ENCODE results near the gene CBX4. TPM values are rescaled to one million over a fixed set of nuclear protein-coding genes. Genes with fewer than 3 reads are reported as not detected.

Gene CBX4
- total and polyA plus RNA-seq, 2 of the 13 experiments (the other 11 are each of a cell fraction or from before 2014, with no cell fraction given): 25.8 to 50.8 TPM

DNA sequence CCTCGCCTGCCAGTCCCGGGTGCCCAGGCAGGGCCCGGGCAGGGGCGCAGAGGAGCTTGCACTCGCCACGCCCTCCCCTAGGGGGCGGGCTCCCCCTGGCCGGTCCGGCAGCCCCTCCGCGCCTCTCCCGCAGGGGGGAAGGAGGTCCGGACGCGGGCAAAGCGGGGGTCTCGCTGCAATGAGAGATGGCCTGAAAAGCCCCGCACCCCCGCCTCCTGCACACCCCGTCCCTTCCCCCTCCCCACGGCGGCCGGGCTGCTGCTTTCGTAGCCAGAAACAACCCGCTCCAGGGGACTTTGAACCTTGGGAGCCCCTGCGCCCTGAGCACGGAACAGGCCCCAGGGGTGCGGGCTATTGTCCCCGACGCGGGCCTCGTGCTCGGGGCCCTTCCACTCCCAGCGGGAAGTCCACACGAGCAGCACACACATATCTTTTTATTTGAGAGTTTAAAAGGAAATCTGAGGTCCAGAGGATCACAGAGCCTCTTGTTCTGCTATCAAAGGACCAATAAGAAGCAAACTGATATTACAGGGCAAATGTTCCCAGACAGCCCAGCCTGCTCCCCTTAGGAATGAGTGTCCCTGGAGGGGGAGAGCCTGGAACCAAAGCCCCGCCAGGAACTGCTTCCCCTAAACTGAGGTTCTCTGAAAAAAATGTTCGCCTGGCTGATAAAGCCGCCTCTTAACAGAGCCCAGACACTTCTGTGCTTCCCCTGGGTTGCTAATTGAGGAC, 5.8 kb upstream of the CBX4 start (continued):
- no peak for TF ChIP-seq EED (CRISPR knock-in tag; IDR thresholded peaks at IDR 0.05)
- TF ChIP-seq, protein P1, sequence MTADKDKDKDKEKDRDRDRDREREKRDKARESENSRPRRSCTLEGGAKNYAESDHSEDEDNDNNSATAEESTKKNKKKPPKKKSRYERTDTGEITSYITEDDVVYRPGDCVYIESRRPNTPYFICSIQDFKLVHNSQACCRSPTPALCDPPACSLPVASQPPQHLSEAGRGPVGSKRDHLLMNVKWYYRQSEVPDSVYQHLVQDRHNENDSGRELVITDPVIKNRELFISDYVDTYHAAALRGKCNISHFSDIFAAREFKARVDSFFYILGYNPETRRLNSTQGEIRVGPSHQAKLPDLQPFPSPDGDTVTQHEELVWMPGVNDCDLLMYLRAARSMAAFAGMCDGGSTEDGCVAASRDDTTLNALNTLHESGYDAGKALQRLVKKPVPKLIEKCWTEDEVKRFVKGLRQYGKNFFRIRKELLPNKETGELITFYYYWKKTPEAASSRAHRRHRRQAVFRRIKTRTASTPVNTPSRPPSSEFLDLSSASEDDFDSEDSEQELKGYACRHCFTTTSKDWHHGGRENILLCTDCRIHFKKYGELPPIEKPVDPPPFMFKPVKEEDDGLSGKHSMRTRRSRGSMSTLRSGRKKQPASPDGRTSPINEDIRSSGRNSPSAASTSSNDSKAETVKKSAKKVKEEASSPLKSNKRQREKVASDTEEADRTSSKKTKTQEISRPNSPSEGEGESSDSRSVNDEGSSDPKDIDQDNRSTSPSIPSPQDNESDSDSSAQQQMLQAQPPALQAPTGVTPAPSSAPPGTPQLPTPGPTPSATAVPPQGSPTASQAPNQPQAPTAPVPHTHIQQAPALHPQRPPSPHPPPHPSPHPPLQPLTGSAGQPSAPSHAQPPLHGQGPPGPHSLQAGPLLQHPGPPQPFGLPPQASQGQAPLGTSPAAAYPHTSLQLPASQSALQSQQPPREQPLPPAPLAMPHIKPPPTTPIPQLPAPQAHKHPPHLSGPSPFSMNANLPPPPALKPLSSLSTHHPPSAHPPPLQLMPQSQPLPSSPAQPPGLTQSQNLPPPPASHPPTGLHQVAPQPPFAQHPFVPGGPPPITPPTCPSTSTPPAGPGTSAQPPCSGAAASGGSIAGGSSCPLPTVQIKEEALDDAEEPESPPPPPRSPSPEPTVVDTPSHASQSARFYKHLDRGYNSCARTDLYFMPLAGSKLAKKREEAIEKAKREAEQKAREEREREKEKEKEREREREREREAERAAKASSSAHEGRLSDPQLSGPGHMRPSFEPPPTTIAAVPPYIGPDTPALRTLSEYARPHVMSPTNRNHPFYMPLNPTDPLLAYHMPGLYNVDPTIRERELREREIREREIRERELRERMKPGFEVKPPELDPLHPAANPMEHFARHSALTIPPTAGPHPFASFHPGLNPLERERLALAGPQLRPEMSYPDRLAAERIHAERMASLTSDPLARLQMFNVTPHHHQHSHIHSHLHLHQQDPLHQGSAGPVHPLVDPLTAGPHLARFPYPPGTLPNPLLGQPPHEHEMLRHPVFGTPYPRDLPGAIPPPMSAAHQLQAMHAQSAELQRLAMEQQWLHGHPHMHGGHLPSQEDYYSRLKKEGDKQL (CRISPR knock-in tag; IDR thresholded peaks at IDR 0.05; ENCODE audit: low read depth): no peak
- peak; percentile 31; the same call in 1 of the 2 replicates for TF ChIP-seq BHLHE40 (IDR thresholded peaks at IDR 0.05; ENCODE audit: low read length)
- TF ChIP-seq PHF21A (CRISPR knock-in tag; IDR thresholded peaks at IDR 0.05): peak; percentile 83
- peak; percentile 70 for TF ChIP-seq ZNF264 (CRISPR knock-in tag; IDR thresholded peaks at IDR 0.05)
- TF ChIP-seq ZNF589 (CRISPR knock-in tag; conservative IDR thresholded peaks at IDR 0.05): peak; percentile 62; the same call in 1 of the 2 replicates
- no peak for TF ChIP-seq SUZ12 (IDR thresholded peaks at IDR 0.05; ENCODE audit: low read depth, low read length)
- TF ChIP-seq ZNF225 (CRISPR knock-in tag; IDR thresholded peaks at IDR 0.05): peak; percentile 21; the same call in 1 of the 2 replicates
- TF ChIP-seq, protein P2, sequence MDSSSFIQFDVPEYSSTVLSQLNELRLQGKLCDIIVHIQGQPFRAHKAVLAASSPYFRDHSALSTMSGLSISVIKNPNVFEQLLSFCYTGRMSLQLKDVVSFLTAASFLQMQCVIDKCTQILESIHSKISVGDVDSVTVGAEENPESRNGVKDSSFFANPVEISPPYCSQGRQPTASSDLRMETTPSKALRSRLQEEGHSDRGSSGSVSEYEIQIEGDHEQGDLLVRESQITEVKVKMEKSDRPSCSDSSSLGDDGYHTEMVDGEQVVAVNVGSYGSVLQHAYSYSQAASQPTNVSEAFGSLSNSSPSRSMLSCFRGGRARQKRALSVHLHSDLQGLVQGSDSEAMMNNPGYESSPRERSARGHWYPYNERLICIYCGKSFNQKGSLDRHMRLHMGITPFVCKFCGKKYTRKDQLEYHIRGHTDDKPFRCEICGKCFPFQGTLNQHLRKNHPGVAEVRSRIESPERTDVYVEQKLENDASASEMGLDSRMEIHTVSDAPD (CRISPR knock-in tag; IDR thresholded peaks at IDR 0.05): no peak
- TF ChIP-seq, protein P3, sequence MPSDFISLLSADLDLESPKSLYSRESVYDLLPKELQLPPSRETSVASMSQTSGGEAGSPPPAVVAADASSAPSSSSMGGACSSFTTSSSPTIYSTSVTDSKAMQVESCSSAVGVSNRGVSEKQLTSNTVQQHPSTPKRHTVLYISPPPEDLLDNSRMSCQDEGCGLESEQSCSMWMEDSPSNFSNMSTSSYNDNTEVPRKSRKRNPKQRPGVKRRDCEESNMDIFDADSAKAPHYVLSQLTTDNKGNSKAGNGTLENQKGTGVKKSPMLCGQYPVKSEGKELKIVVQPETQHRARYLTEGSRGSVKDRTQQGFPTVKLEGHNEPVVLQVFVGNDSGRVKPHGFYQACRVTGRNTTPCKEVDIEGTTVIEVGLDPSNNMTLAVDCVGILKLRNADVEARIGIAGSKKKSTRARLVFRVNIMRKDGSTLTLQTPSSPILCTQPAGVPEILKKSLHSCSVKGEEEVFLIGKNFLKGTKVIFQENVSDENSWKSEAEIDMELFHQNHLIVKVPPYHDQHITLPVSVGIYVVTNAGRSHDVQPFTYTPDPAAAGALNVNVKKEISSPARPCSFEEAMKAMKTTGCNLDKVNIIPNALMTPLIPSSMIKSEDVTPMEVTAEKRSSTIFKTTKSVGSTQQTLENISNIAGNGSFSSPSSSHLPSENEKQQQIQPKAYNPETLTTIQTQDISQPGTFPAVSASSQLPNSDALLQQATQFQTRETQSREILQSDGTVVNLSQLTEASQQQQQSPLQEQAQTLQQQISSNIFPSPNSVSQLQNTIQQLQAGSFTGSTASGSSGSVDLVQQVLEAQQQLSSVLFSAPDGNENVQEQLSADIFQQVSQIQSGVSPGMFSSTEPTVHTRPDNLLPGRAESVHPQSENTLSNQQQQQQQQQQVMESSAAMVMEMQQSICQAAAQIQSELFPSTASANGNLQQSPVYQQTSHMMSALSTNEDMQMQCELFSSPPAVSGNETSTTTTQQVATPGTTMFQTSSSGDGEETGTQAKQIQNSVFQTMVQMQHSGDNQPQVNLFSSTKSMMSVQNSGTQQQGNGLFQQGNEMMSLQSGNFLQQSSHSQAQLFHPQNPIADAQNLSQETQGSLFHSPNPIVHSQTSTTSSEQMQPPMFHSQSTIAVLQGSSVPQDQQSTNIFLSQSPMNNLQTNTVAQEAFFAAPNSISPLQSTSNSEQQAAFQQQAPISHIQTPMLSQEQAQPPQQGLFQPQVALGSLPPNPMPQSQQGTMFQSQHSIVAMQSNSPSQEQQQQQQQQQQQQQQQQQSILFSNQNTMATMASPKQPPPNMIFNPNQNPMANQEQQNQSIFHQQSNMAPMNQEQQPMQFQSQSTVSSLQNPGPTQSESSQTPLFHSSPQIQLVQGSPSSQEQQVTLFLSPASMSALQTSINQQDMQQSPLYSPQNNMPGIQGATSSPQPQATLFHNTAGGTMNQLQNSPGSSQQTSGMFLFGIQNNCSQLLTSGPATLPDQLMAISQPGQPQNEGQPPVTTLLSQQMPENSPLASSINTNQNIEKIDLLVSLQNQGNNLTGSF (CRISPR knock-in tag; IDR thresholded peaks at IDR 0.05): 0 out of 2 replicates have a peak, but pooled peaks have one; percentile 73
- TF ChIP-seq ZNF230 (CRISPR knock-in tag; IDR thresholded peaks at IDR 0.05): no peak
- TF ChIP-seq SRY (CRISPR knock-in tag; IDR thresholded peaks at IDR 0.05): no peak
- TF ChIP-seq ZFYVE20 (CRISPR knock-in tag; IDR thresholded peaks at IDR 0.05; ENCODE audit: borderline replicate concordance, low read depth): no peak
- TF ChIP-seq ZNF850 (CRISPR knock-in tag; conservative IDR thresholded peaks at IDR 0.05): no peak
- no peak for TF ChIP-seq CEBPB (IDR thresholded peaks at IDR 0.05; ENCODE audit: borderline replicate concordance, low read depth, low read length)
- no peak for TF ChIP-seq PAX8 (CRISPR knock-in tag; IDR thresholded peaks at IDR 0.05; ENCODE audit: borderline replicate concordance)
- TF ChIP-seq ZFP1 (CRISPR knock-in tag; IDR thresholded peaks at IDR 0.05): 0 out of 2 replicates have a peak, but pooled peaks have one; percentile 34
- no peak for TF ChIP-seq POGZ (CRISPR knock-in tag; IDR thresholded peaks at IDR 0.05)
- TF ChIP-seq ESRRA (CRISPR knock-in tag; IDR thresholded peaks at IDR 0.05; ENCODE audit: low read depth): no peak
